Measurements from ENCODE around the gene AHNAK2.

DNA sequence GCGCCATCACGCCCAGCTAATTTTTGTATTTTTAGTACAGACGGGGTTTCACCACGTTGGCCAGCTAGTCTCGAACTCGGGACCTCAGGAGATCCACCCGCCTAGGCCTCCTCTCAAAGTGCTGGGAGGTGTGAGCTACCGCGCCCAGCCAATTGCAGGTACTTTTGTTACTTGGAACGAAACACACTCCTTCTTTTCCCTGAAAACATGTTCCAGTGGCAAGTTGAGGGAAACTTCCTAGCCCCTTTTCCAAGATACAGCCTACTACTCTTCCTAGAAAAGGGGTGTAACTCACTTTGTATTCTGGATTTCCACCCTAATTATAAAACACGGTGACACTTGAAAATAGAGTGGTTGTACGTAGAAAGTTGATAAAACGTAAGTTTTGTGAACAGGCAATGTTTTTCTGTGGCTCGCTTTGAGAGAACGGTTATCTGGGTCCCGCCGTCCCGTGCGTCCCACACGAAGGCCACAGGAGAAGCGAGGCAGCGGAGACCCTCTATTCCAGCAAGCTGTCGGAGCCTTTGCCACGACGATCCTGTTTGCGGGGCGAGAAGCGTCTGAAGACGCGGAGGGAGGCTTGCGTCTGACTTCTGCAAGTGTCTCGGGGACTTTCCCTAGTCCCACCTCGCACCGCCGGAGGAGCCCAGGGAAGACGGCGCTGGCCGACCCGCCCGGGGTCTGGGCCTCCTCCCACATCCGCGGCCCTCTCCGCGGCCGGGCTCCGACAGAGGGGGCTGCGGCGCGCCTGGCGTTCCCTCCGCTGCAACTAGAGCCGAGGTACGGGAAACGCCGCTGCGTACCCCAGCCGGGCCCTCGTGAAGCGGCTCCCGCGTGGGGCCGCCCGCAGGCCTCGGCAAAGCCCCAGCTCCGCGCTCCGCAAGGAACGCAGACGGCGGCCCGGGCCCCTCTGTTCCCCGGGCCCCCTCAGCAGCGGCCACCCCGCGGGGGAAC lies 42.0 kb upstream of the AHNAK2 start:
- TF ChIP-seq EZH2phosphoT487 (IDR thresholded peaks at IDR 0.05; ENCODE audit: insufficient read depth, low read depth) (no peak), EZH2 (IDR thresholded peaks at IDR 0.05; ENCODE audit: insufficient read depth, poor library complexity, severe bottlenecking) (no peak)
